HEK293T (cell line): ENCODE measurements around the gene SETD6.

Experiments
- CTCF ChIA-PET: fragments of 350-600 bp; formaldehyde crosslinking; extraction: SDS; loops from one replicate; lab custom pipeline; 2021; ENCODE audit warnings: antibody characterized with exemption, inconsistent platforms; lab: Yijun Ruan, JAX
- POLR2A ChIA-PET: fragments of 350-600 bp; formaldehyde crosslinking; extraction: SDS; loops from one replicate; lab custom pipeline; 2020; ENCODE audit warnings: antibody characterized with exemption, inconsistent platforms; lab: Yijun Ruan, JAX
- DNase-seq: peaks from one replicate; pipeline ENCODE4 v3.0.0; 2012; ENCODE audit warnings: mixed read lengths; ENCODE audit errors: extremely low spot score
- ARNT ChIP-seq: fragments of 450-650 bp; IDR thresholded peaks from 2 replicates; pipeline ENCODE4 v1.6.1; 2017; ENCODE audit warnings: mild to moderate bottlenecking
- BHLHE40 ChIP-seq: fragments of 450-650 bp; IDR thresholded peaks from 2 replicates; pipeline ENCODE4 v1.6.1; 2016; ENCODE audit warnings: mild to moderate bottlenecking, moderate library complexity, borderline replicate concordance
- CTBP1 ChIP-seq: fragments of 450-650 bp; IDR thresholded peaks from 2 replicates; pipeline ENCODE4 v1.6.1; 2016; ENCODE audit warnings: borderline replicate concordance
- ELF4 ChIP-seq: fragments of 450-650 bp; IDR thresholded peaks from 2 replicates; pipeline ENCODE4 v1.6.1; 2017; ENCODE audit warnings: antibody characterized with exemption
- FOXA1 ChIP-seq: fragments of 450-650 bp; IDR thresholded peaks from 2 replicates; pipeline ENCODE4 v1.6.1; 2016; ENCODE audit warnings: mild to moderate bottlenecking
- FOXK2 ChIP-seq: fragments of 450-650 bp; IDR thresholded peaks from 2 replicates; pipeline ENCODE4 v1.6.1; 2016; ENCODE audit warnings: mild to moderate bottlenecking
- FOXM1 ChIP-seq: fragments of 450-650 bp; IDR thresholded peaks from 2 replicates; pipeline ENCODE4 v1.6.1; 2017; ENCODE audit warnings: mild to moderate bottlenecking, borderline replicate concordance
- HDGF ChIP-seq: fragments of 450-650 bp; IDR thresholded peaks from 2 replicates; pipeline ENCODE4 v1.6.1; 2017; ENCODE audit warnings: antibody characterized with exemption, borderline replicate concordance
- L3MBTL2 ChIP-seq: fragments of 450-650 bp; conservative IDR thresholded peaks from 2 replicates; pipeline ENCODE4 v1.6.1; 2016; ENCODE audit warnings: mild to moderate bottlenecking
- LEF1 ChIP-seq: fragments of 450-650 bp; IDR thresholded peaks from 2 replicates; pipeline ENCODE4 v1.6.1; 2017; ENCODE audit warnings: mild to moderate bottlenecking, borderline replicate concordance
- NFRKB ChIP-seq: fragments of 450-650 bp; IDR thresholded peaks from 2 replicates; pipeline ENCODE4 v1.6.1; 2016; ENCODE audit warnings: mild to moderate bottlenecking, moderate library complexity
- PKNOX1 ChIP-seq: fragments of 450-650 bp; IDR thresholded peaks from 2 replicates; pipeline ENCODE4 v1.6.1; 2016
- SP1 ChIP-seq: fragments of 450-650 bp; IDR thresholded peaks from 2 replicates; pipeline ENCODE4 v1.6.1; 2017
- SUZ12 ChIP-seq: fragments of 450-650 bp; IDR thresholded peaks from 2 replicates; pipeline ENCODE4 v1.6.1; 2016; ENCODE audit warnings: mild to moderate bottlenecking
- TARDBP ChIP-seq: fragments of 450-650 bp; IDR thresholded peaks from 2 replicates; pipeline ENCODE4 v1.6.1; 2016
- ZNF384 ChIP-seq: fragments of 450-650 bp; IDR thresholded peaks from 2 replicates; pipeline ENCODE4 v1.6.1; 2016

The SETD6 gene

GRCh38 chr16:58513874-58514273 is 1.4 kb upstream of the SETD6 start:
- POLR2A ChIA-PET: interaction anchor here (1.1 kb wide), 1 partner anchor 147 kb away, joined by 4 read pairs; no protein-coding TSS in a partner anchor

GRCh38 chr16:58515871-58516767 is 802 bp downstream of the SETD6 start:
- ChIA-PET POLR2A (interaction anchor here (0.9 to 1.6 kb wide), 2 partner anchors 31 to 240 kb away, joined by 3 to 4 read pairs; no protein-coding TSS in a partner anchor), CTCF (no interaction called here)
- TF ChIP-seq FOXK2 (no peak), FOXM1 (no peak), TARDBP (no peak), SP1 (no peak), LEF1 (no peak), ZNF384 (no peak), L3MBTL2 (no peak), FOXA1 (no peak), HDGF (no peak), ELF4 (no peak), BHLHE40 (no peak), ARNT (no peak), PKNOX1 (no peak), SUZ12 (no peak), NFRKB (no peak), CTBP1 (no peak)
- peak; percentile 36 for DNase-seq

More at GRCh38 chr16:58513874-58514273, 1.4 kb upstream of the SETD6 start:
- CTCF ChIA-PET: interaction anchor here (0.8 to 2.0 kb wide), 3 partner anchors 242 to 727 kb away, joined by 3 to 4 read pairs (median 4); no protein-coding TSS in a partner anchor
- no peak for TF ChIP-seq ARNT
- TF ChIP-seq SP1: no peak
- no peak for TF ChIP-seq NFRKB
- no peak for TF ChIP-seq FOXM1
- no peak for TF ChIP-seq FOXA1
- no peak for TF ChIP-seq BHLHE40
- TF ChIP-seq ELF4: no peak
- no peak for TF ChIP-seq PKNOX1
- TF ChIP-seq FOXK2: no peak
- no peak for TF ChIP-seq L3MBTL2
- no peak for TF ChIP-seq CTBP1
- TF ChIP-seq ZNF384: no peak
- TF ChIP-seq TARDBP: no peak
- TF ChIP-seq SUZ12: no peak
- TF ChIP-seq HDGF: no peak
- no peak for TF ChIP-seq LEF1
- DNase-seq: no peak

GRCh38 chr16:58516768-58517107 is 1.4 kb downstream of the SETD6 start:
- DNase-seq: no peak
- CTCF ChIA-PET: no interaction called here
- TF ChIP-seq FOXM1 (no peak), CTBP1 (no peak), NFRKB (no peak), ELF4 (no peak), ZNF384 (no peak), FOXA1 (no peak), L3MBTL2 (no peak), LEF1 (no peak), BHLHE40 (no peak), SP1 (no peak), TARDBP (no peak), FOXK2 (no peak)
- POLR2A ChIA-PET: no interaction called here

- DNase-seq: no peak
- TF ChIP-seq ELF4 (no peak), LEF1 (no peak), HDGF (no peak), ARNT (no peak), ZNF384 (no peak), NFRKB (no peak), FOXK2 (no peak), PKNOX1 (no peak), SUZ12 (no peak), CTBP1 (no peak), FOXM1 (no peak)
- ChIA-PET CTCF (interaction anchor here (0.8 kb wide), 1 partner anchor 119 kb away, joined by 13 read pairs; no protein-coding TSS in a partner anchor), POLR2A (interaction anchor here (0.8 kb wide), 1 partner anchor 22 kb away, joined by 3 read pairs; no protein-coding TSS in a partner anchor)
Observed at GRCh38 chr16:58518083-58518979, 3.0 kb downstream of the SETD6 start.

GRCh38 chr16:58518980-58519368 is 3.7 kb downstream of the SETD6 start:
- CTCF ChIA-PET: no interaction called here
- no peak for DNase-seq
- POLR2A ChIA-PET: no interaction called here
- TF ChIP-seq HDGF (no peak), FOXA1 (no peak), SUZ12 (no peak), FOXK2 (no peak), FOXM1 (no peak), NFRKB (no peak), CTBP1 (no peak), LEF1 (no peak), PKNOX1 (no peak), TARDBP (no peak), ELF4 (no peak), L3MBTL2 (no peak), BHLHE40 (no peak), SP1 (no peak), ZNF384 (no peak)
